ENCODE data around the gene CNTNAP2.
A peak's percentile ranks its signal among the peaks of the same experiment; 100 is the strongest.
"Not testable (repeated sequence)": the region's sequence is repeated elsewhere in the genome, so short reads cannot be mapped to it uniquely, and the experiment has no call there.

Gene CNTNAP2

GRCh38 chr7:148270576-148270975 lies 2154.0 kb downstream of the CNTNAP2 start:
- DNase-seq (ENCODE audit: low read depth), result no peak

GRCh38 chr7:148274118-148274517 lies 2157.5 kb downstream of the CNTNAP2 start:
- DNase-seq (ENCODE audit: low read depth), result no peak

- no peak for DNase-seq (ENCODE audit: low read depth)
These were observed 2158.8 kb downstream of the CNTNAP2 start for GRCh38 chr7:148275359-148275890.

GRCh38 chr7:148276314-148277041 lies 2159.9 kb downstream of the CNTNAP2 start:
- DNase-seq (ENCODE audit: low read depth), result no peak

GRCh38 chr7:148277042-148277660 lies 2160.6 kb downstream of the CNTNAP2 start:
- DNase-seq (ENCODE audit: low read depth), result no peak

- peak; percentile 23 for DNase-seq (ENCODE audit: low read depth)
These were observed 2169.5 kb downstream of the CNTNAP2 start for GRCh38 chr7:148286150-148286549.

GRCh38 chr7:148287538-148287937 lies 2170.9 kb downstream of the CNTNAP2 start:
- DNase-seq (ENCODE audit: low read depth), result no peak

- DNase-seq (ENCODE audit: low read depth), result no peak
These were observed 2172.1 kb downstream of the CNTNAP2 start for GRCh38 chr7:148288592-148289151.

GRCh38 chr7:148289630-148290029 lies 2173.0 kb downstream of the CNTNAP2 start:
- no peak for DNase-seq (ENCODE audit: low read depth)

GRCh38 chr7:148290538-148290937 lies 2173.9 kb downstream of the CNTNAP2 start:
- no peak for DNase-seq (ENCODE audit: low read depth)

- no peak for DNase-seq (ENCODE audit: low read depth)
These were observed 2175.2 kb downstream of the CNTNAP2 start for GRCh38 chr7:148291799-148292198.

- DNase-seq (ENCODE audit: low read depth), result peak; percentile 6
These were observed 2180.5 kb downstream of the CNTNAP2 start for GRCh38 chr7:148296994-148297644.

GRCh38 chr7:148298768-148299167 lies 2182.2 kb downstream of the CNTNAP2 start:
- DNase-seq (ENCODE audit: low read depth), result not testable (repeated sequence)

- no peak for DNase-seq (ENCODE audit: low read depth)
These were observed 2183.0 kb downstream of the CNTNAP2 start for GRCh38 chr7:148299350-148300276.

GRCh38 chr7:148302436-148302835 lies 2185.8 kb downstream of the CNTNAP2 start:
- not testable (repeated sequence) for DNase-seq (ENCODE audit: low read depth)

- DNase-seq (ENCODE audit: low read depth), result peak; percentile 40
These were observed 2186.9 kb downstream of the CNTNAP2 start for GRCh38 chr7:148303295-148304082.

GRCh38 chr7:148304083-148304335 lies 2187.4 kb downstream of the CNTNAP2 start:
- no peak for DNase-seq (ENCODE audit: low read depth)

GRCh38 chr7:148304456-148304855 lies 2187.9 kb downstream of the CNTNAP2 start:
- no peak for DNase-seq (ENCODE audit: low read depth)

- DNase-seq (ENCODE audit: low read depth), result no peak
These were observed 2190.2 kb downstream of the CNTNAP2 start for GRCh38 chr7:148306759-148307158.

- no peak for DNase-seq (ENCODE audit: low read depth)
These were observed 2201.7 kb downstream of the CNTNAP2 start for GRCh38 chr7:148318102-148318811.
